HepG2 (cell line): ENCODE measurements around the gene ATP5F1C. TPM values are rescaled to one million over a fixed set of nuclear protein-coding genes. Genes with fewer than 3 reads are reported as not detected.

ENCODE experiments used
- BORCS8-MEF2B ChIP-seq: sonication (generic); formaldehyde crosslinking; IDR thresholded peaks from 2 replicates; pipeline ENCODE4 v1.8.0; 2022; ENCODE audit warnings: mild to moderate bottlenecking, missing genetic modification reagents
- ELF4 ChIP-seq: sonication (generic); formaldehyde crosslinking; IDR thresholded peaks from 2 replicates; pipeline ENCODE4 v1.5.0; 2020; ENCODE audit warnings: missing genetic modification reagents, mild to moderate bottlenecking, moderate library complexity, borderline replicate concordance
- GTF3A ChIP-seq: sonication (generic); formaldehyde crosslinking; conservative IDR thresholded peaks from 2 replicates; pipeline ENCODE4 v1.4.0; 2020; ENCODE audit warnings: mild to moderate bottlenecking, missing genetic modification reagents
- HMGA1 ChIP-seq: sonication (generic); formaldehyde crosslinking; conservative IDR thresholded peaks from 2 replicates; pipeline ENCODE4 v1.4.0; 2020; ENCODE audit warnings: missing genetic modification reagents
- HOXA7 ChIP-seq: sonication (generic); formaldehyde crosslinking; IDR thresholded peaks from 2 replicates; pipeline ENCODE4 v1.8.1; 2022; ENCODE audit warnings: mild to moderate bottlenecking, missing genetic modification reagents, moderate library complexity
- KLF13 ChIP-seq: sonication (generic); formaldehyde crosslinking; IDR thresholded peaks from 2 replicates; pipeline ENCODE4 v1.4.0; 2020; ENCODE audit warnings: mild to moderate bottlenecking, missing genetic modification reagents
- MEIS1 ChIP-seq: sonication (generic); formaldehyde crosslinking; IDR thresholded peaks from 2 replicates; pipeline ENCODE4 v1.9.0; 2021; ENCODE audit warnings: mild to moderate bottlenecking, missing genetic modification reagents, moderate library complexity, borderline replicate concordance
- NBN ChIP-seq: fragments of 450-650 bp; conservative IDR thresholded peaks from 2 replicates; pipeline ENCODE4 v1.6.1; 2017
- RARA ChIP-seq: IDR thresholded peaks from 2 replicates; pipeline ENCODE4 v1.6.1; 2016; ENCODE audit warnings: missing genetic modification reagents, missing compliant biosample characterization
- SIN3A ChIP-seq: IDR thresholded peaks from 2 replicates; pipeline ENCODE4 v1.6.1; 2011; ENCODE audit warnings: low read depth, mild to moderate bottlenecking, control low read depth, low read length, borderline replicate concordance
- TCF12 ChIP-seq, 2 experiments: fragments of 450-650 bp in 1 of 2; sonication (generic) in 1 of 2; formaldehyde crosslinking in 1 of 2; IDR thresholded peaks; 2 replicates each; pipeline versions ENCODE4 v1.6.1 to v1.8.0; 2017 to 2022; ENCODE audit warnings: antibody characterized with exemption in 1 of 2, mild to moderate bottlenecking in 1 of 2, missing genetic modification reagents in 1 of 2, moderate library complexity in 1 of 2
- ZNF138 ChIP-seq: sonication (generic); formaldehyde crosslinking; IDR thresholded peaks from 2 replicates; pipeline ENCODE4 v1.5.0; 2020; ENCODE audit warnings: mild to moderate bottlenecking, low read depth, missing genetic modification reagents
- ZNF235 ChIP-seq: sonication (generic); formaldehyde crosslinking; IDR thresholded peaks from 2 replicates; pipeline ENCODE4 v1.8.1; 2023; ENCODE audit warnings: mild to moderate bottlenecking, missing genetic modification reagents, borderline replicate concordance
- polyA plus RNA-seq, 8 experiments: library from polyadenylated mRNA; depleted of rRNA in 3 of 8; stranded (reverse) in 7 of 8; unstranded in 1 of 8; fragments of >200 nt; fragmentation: Illumina TruSeq in 4 of 8; extraction: Trizol in 4 of 8; gene quantifications; 2 replicates each; pipeline versions ENCODE4 v1.2.1 to v1.2.3, GENCODE V29; 2011 to 2016; ENCODE audit warnings: low read depth in 4 of 8, missing spikeins in 1 of 8, mixed read lengths in 1 of 8; ENCODE audit not compliant: insufficient read depth in 1 of 8
- total RNA-seq, 5 experiments: library from RNA; depleted of rRNA; stranded (reverse); fragments of >200 nt; fragmentation: Illumina TruSeq; extraction: Trizol; gene quantifications; 2 replicates each; pipeline ENCODE4 v1.2.3, GENCODE V29; 2016; ENCODE audit warnings: low read depth in 1 of 5
- TF ChIP-seq, protein P1 (sequence below): sonication (generic); formaldehyde crosslinking; IDR thresholded peaks from 2 replicates; pipeline ENCODE4 v1.5.0; 2020; ENCODE audit warnings: mild to moderate bottlenecking, missing genetic modification reagents, borderline replicate concordance
- TF ChIP-seq, protein P2 (sequence below): sonication (generic); formaldehyde crosslinking; IDR thresholded peaks from 2 replicates; pipeline ENCODE4 v1.9.0; 2021; ENCODE audit warnings: missing genetic modification reagents, mild to moderate bottlenecking, borderline replicate concordance
- TF ChIP-seq, protein P3 (sequence below): sonication (generic); formaldehyde crosslinking; IDR thresholded peaks from 2 replicates; pipeline ENCODE4 v1.8.1; 2022; ENCODE audit warnings: low read depth, mild to moderate bottlenecking, missing genetic modification reagents

ATP5F1C gene
- total and polyA plus RNA-seq, 2 of the 13 experiments (the other 11 are each of a cell fraction or from before 2014, with no cell fraction given): 407 to 416 TPM

DNA sequence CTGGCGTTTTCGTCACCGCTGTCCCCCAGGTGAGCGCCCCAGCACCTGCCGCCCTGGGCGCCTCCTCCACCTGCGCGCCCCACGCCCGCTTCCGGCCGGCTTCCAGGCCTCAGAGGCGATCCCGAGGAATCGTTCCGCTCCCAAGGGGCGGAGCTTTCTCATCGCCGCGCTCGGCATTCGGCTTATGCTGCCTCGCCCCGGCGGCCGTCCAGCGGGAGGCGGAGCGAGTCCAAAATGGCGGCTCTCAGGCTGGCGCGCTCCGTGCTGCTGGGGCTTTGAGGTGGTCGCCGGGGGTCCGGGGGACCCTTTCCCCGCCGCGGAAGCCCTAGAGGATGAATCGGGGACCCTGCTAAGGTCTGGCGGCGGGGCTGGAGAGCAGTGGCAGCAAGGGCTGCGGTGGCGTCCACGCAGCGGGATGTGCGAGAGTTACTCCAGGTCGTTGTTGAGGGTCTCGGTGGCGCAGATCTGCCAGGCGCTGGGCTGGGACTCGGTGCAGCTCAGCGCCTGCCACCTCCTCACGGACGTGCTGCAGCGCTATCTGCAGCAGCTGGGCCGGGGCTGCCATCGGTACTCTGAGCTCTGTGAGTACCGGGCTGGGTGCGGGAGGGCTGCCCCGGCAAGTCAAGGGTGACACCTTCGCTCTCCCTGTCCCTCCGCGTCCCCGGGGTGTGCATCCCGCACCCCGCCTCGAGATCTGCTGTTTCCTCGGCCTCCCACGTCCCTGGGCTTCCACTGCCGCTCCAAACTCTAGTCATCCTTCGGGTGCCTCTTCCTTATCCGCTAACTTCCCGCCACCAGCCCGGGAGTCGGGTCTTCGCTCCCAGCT is 30.5 kb downstream of the ATP5F1C start, which contains the start of gene TAF3 (continued):
- TF ChIP-seq SIN3A: peak; percentile 95; the same call in 1 of the 2 replicates
- TF ChIP-seq KLF13 (CRISPR knock-in tag): no peak; the same call in 1 of the 2 replicates
- TF ChIP-seq MEIS1 (CRISPR knock-in tag): 0 out of 2 replicates have a peak, but pooled peaks have one; percentile 54
- peak; percentile 24; the same call in 1 of the 2 replicates for TF ChIP-seq ELF4 (CRISPR knock-in tag)
- TF ChIP-seq GTF3A (CRISPR knock-in tag): no peak; the same call in 1 of the 2 replicates
- TF ChIP-seq TCF12 (IDR thresholded peaks at IDR 0.05): no peak
- TF ChIP-seq TCF12 (CRISPR knock-in tag; IDR thresholded peaks at IDR 0.05): no peak
- TF ChIP-seq HMGA1: no peak
- peak; percentile 40; the same call in 1 of the 2 replicates for TF ChIP-seq RARA (CRISPR knock-in tag)
- TF ChIP-seq, protein P1, sequence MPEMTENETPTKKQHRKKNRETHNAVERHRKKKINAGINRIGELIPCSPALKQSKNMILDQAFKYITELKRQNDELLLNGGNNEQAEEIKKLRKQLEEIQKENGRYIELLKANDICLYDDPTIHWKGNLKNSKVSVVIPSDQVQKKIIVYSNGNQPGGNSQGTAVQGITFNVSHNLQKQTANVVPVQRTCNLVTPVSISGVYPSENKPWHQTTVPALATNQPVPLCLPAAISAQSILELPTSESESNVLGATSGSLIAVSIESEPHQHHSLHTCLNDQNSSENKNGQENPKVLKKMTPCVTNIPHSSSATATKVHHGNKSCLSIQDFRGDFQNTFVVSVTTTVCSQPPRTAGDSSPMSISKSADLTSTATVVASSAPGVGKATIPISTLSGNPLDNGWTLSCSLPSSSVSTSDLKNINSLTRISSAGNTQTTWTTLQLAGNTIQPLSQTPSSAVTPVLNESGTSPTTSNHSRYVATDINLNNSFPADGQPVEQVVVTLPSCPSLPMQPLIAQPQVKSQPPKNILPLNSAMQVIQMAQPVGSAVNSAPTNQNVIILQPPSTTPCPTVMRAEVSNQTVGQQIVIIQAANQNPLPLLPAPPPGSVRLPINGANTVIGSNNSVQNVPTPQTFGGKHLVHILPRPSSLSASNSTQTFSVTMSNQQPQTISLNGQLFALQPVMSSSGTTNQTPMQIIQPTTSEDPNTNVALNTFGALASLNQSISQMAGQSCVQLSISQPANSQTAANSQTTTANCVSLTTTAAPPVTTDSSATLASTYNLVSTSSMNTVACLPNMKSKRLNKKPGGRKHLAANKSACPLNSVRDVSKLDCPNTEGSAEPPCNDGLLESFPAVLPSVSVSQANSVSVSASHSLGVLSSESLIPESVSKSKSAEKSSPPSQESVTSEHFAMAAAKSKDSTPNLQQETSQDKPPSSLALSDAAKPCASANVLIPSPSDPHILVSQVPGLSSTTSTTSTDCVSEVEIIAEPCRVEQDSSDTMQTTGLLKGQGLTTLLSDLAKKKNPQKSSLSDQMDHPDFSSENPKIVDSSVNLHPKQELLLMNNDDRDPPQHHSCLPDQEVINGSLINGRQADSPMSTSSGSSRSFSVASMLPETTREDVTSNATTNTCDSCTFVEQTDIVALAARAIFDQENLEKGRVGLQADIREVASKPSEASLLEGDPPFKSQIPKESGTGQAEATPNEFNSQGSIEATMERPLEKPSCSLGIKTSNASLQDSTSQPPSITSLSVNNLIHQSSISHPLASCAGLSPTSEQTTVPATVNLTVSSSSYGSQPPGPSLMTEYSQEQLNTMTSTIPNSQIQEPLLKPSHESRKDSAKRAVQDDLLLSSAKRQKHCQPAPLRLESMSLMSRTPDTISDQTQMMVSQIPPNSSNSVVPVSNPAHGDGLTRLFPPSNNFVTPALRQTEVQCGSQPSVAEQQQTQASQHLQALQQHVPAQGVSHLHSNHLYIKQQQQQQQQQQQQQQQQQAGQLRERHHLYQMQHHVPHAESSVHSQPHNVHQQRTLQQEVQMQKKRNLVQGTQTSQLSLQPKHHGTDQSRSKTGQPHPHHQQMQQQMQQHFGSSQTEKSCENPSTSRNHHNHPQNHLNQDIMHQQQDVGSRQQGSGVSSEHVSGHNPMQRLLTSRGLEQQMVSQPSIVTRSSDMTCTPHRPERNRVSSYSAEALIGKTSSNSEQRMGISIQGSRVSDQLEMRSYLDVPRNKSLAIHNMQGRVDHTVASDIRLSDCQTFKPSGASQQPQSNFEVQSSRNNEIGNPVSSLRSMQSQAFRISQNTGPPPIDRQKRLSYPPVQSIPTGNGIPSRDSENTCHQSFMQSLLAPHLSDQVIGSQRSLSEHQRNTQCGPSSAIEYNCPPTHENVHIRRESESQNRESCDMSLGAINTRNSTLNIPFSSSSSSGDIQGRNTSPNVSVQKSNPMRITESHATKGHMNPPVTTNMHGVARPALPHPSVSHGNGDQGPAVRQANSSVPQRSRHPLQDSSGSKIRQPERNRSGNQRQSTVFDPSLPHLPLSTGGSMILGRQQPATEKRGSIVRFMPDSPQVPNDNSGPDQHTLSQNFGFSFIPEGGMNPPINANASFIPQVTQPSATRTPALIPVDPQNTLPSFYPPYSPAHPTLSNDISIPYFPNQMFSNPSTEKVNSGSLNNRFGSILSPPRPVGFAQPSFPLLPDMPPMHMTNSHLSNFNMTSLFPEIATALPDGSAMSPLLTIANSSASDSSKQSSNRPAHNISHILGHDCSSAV (CRISPR knock-in tag): 0 out of 2 replicates have a peak, but pooled peaks have one; percentile 38
- TF ChIP-seq, protein P2, sequence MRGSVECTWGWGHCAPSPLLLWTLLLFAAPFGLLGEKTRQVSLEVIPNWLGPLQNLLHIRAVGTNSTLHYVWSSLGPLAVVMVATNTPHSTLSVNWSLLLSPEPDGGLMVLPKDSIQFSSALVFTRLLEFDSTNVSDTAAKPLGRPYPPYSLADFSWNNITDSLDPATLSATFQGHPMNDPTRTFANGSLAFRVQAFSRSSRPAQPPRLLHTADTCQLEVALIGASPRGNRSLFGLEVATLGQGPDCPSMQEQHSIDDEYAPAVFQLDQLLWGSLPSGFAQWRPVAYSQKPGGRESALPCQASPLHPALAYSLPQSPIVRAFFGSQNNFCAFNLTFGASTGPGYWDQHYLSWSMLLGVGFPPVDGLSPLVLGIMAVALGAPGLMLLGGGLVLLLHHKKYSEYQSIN (CRISPR knock-in tag): no peak
- TF ChIP-seq ZNF138 (CRISPR knock-in tag): peak; percentile 83; the same call in 1 of the 2 replicates
- TF ChIP-seq ZNF235 (CRISPR knock-in tag): no peak; the same call in 1 of the 2 replicates
- no peak for TF ChIP-seq NBN
- TF ChIP-seq, protein P3, sequence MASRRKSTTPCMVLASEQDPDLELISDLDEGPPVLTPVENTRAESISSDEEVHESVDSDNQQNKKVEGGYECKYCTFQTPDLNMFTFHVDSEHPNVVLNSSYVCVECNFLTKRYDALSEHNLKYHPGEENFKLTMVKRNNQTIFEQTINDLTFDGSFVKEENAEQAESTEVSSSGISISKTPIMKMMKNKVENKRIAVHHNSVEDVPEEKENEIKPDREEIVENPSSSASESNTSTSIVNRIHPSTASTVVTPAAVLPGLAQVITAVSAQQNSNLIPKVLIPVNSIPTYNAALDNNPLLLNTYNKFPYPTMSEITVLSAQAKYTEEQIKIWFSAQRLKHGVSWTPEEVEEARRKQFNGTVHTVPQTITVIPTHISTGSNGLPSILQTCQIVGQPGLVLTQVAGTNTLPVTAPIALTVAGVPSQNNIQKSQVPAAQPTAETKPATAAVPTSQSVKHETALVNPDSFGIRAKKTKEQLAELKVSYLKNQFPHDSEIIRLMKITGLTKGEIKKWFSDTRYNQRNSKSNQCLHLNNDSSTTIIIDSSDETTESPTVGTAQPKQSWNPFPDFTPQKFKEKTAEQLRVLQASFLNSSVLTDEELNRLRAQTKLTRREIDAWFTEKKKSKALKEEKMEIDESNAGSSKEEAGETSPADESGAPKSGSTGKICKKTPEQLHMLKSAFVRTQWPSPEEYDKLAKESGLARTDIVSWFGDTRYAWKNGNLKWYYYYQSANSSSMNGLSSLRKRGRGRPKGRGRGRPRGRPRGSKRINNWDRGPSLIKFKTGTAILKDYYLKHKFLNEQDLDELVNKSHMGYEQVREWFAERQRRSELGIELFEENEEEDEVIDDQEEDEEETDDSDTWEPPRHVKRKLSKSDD (CRISPR knock-in tag): peak; percentile 83
- TF ChIP-seq HOXA7 (CRISPR knock-in tag): no peak
- TF ChIP-seq BORCS8-MEF2B (CRISPR knock-in tag): peak; percentile 91
